GM18870 (cell line): ENCODE results near the gene CCSER1.
"Not testable (repeated sequence)": the region's sequence is repeated elsewhere in the genome, so short reads cannot be mapped to it uniquely, and the experiment has no call there.

Experiments used
- ATAC-seq: cut with Tn5 transposase; IDR thresholded peaks from one replicate; pipeline ENCODE4 v1.9.1; 2021; ENCODE audit warnings: moderate library complexity; ENCODE audit not compliant: unreplicated experiment

CCSER1 gene

DNA sequence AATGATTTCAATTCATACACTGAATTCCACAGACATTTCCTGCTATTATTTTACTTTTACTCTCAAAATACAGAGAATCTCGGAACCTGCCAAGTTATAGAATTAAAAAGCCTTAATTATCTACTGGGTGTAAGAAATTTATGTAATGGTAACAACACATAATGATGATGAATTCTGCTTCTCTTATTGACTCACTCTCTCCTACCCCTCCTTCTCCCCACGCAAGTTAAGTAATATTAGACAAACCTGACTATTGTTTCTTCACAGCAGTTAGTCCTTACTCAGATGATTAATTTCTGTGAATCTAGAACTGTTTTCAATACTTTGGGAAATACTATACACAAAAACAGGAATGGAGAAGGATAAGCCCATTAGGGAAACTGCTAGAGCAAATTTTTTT lies 762.0 kb downstream of the CCSER1 start:
- ATAC-seq = no peak

DNA sequence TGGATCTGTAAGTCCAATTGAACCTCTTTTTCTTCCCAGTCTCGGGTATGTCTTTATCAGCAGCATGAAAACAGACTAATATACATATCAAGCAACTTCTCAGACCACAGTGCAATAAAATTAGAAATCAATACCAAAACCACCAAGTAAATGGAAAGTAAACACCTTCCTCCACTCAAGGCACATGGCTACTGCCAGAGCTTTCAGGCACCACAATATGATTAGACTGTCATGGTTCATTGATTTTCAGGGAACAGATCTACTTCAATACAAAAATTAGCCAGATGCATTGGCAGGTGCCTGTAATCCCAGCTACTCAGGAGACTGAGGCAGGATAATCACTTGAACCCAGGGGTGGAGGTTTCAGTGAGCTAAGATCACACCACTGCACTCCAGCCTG lies 776.2 kb downstream of the CCSER1 start:
- not testable (repeated sequence) for ATAC-seq

DNA sequence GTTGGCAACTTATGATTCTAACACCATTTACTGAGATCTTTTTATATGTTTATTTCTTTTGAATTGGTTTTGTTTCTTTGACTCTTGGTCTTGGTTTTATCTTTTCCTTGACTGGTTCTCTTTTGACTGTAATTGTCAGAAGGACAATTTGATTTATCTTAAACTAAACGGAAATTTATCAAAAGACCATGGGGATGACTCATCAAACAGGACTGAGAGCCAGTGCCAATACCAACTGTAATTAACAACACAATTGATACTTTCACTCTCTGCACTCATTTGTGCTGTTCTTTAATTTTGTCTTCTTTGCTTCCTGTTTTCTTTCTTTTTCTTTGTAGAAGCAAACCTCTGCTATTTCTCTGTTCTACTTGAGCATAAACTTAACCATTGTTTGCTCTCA lies 776.8 kb downstream of the CCSER1 start:
- no peak for ATAC-seq

DNA sequence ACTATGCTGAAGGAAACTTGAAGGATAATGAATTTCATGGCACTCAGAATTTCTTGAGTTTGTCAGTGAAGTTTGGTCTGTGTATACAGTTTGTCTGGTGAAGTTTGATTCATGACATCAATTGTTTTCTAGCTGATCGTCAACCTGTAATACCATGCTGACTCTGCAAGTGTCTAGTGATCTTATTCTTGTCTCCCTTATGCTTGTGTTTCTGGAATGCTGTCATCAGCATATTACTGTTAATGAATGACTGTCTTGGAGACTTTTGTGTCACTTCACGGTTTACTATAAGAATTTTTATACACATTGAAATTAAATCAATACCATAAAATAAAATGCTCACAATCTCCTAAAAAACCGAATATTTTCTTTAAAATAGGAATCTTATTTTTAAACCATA lies 779.0 kb downstream of the CCSER1 start:
- ATAC-seq = no peak

DNA sequence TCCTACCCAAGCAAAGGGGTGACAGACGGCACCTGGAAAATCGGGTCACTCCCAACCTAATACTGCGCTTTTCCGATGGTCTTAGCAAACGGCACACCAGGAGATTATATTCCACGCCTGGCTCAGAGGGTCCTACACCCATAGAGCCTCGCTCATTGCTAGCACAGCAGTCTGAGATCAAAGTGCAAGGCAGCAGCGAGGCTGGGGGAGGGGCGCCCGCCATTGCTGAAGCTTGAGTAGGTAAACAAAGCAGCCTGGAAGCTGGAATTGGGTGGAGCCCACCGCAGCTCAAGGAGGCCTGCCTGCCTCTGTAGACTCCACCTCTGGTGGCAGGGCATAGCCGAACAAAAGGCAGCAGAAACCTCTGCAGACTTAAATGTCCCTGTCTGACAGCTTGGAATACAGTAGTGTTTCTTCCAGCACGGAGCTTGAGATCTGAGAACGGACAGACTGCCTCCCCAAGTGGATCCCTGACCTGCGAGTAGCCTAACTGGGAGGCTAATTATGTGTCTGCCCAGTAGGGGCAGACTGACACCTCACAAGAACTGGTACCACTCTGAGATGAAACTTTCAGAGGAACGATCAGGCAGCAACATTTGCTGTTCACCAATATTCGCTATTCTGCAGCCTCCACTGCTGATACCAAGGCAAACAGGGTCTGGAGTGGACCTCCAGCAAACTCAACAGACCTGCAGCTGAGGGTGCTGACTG lies 784.7 kb downstream of the CCSER1 start:
- ATAC-seq = not testable (repeated sequence)

DNA sequence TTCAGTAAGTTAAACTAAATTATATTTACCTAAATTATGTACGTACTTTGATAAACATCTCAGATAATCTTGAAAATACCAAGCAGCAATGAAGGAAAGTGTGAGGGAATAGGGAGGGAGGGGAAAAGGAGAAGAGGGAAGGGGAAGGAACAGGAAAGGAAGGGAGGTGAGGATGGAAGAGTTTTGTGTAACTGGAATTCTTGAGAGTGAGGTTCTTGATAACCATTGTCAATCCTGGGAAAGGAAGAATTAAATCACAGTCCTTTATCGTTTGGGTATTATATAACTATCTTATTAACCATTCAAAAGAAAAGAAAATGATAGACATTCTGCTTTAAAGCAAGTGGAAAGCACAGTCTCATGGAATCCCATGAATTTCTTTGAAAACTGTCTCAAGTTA lies 795.0 kb downstream of the CCSER1 start:
- no peak for ATAC-seq

DNA sequence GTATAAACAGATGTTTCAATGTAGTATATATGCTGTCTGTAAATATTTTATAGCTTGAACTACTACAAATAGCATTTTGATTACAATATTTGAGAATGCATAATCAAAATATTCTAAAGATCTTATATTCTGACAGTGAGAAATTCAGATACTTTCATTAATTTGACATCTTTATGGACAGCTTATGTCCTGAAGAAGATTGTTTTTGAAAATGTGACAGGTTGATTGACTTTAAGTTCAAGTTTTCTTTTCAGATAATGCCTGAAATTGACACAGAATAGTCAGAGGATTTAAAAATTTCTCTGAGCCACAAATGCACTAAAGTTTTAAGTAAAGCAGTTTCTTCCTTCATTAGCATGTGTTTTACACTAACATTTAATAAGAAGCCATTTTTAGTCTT lies 799.8 kb downstream of the CCSER1 start:
- no peak for ATAC-seq

DNA sequence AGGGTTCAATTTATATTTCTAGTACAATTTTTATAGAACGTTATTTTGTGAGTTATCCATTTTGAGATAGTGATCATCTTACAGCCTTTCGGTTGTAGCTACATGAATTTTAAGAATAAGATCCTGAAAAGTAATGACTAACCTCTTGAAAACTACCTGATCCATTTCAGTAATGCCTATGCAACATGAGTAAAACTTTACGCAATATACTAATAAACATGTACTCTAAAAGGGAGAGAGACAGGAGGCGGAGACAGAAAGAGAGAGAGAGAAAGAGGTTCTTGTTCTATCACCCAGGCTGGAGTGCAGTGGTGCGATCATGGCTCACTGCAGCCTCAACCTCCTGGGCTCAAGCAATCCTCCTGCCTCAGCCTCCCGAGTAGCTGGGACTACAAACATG lies 816.1 kb downstream of the CCSER1 start:
- ATAC-seq = no peak

DNA sequence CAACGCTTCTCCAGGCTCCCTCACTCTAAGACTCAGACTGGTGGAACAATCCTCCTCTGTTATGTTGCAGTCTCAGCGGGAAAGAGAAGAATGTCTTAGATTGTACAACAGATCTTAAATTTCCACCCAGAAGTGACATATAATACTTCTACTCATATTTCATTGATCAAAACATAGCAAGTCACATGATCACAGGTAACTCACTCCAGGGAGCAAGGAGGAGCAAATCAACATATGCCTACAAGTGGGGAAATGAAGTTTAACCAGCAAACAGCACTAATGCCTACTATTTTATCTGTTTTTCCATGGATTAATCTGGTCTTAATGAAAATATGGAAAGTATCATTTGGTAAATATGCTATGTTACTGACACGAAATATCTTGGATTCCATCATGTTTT lies 819.8 kb downstream of the CCSER1 start:
- no peak for ATAC-seq

DNA sequence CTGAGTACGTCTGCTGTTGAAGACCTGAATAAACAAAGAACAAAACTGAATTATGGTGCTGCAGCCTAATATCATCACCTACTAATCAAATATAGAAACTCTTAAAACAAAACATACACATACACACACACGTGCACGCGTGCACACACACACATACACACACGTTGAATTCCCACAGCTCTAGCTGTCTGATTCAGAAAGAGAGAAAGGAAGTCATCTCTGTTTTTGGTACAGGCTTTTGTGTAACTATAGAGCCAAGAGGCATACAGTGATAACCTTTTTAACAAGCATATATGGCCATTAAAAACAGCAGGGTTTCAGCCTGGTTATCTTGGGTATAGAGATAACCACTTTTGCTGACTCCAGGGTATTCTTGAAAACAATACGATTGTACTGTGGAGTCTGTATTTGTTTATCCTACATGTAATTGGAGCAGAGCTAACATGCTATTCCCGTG lies 823.2 kb downstream of the CCSER1 start:
- no peak for ATAC-seq

DNA sequence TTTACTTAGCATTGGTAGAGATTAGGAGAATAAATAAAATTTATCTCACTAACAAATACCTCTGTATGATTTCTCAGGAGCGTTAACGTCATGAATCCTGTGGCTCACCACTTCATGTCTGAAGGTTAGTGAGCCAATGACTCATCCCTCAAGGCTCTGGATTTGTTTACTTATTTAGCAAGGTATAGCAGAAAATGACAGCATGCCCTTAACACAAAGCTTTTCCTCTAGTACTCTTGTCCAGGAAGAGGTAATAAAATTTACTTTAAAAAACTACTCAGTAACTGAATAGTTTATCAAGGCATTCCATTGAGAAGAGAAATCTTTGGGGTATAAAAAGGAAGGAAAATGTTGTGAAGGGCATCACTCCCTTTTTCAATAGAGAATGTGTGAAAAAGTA lies 823.8 kb downstream of the CCSER1 start:
- ATAC-seq = no peak

DNA sequence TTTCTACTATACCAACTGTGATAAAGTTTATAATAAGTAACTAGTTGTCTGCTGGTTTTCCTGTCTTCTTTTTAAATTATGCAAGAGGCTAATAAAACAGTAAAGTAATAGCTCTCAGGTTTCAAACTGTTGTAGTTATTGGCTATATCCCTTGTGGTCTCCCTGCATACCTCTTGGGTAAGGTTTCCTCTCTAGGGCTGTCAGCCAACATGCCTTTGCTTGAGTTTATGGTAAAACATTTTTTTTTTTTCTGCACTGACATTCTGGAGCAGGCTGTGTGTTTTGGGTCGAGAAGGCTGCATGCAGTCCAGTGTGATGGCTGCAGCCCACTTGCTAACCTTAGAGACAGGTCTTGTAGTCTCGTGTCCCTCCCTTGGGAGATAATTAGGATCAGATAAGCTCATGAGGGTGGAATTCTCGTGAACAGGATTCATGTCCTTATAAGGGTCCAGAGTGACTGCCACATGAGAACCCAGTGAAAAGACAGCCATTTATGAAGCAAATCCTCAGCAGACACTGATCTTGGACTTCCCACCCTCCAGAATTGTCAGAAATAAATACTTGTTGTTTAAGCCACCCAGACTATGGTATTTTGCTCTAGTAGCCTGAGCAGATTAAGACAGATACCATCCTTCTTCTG lies 831.2 kb downstream of the CCSER1 start:
- no peak for ATAC-seq

DNA sequence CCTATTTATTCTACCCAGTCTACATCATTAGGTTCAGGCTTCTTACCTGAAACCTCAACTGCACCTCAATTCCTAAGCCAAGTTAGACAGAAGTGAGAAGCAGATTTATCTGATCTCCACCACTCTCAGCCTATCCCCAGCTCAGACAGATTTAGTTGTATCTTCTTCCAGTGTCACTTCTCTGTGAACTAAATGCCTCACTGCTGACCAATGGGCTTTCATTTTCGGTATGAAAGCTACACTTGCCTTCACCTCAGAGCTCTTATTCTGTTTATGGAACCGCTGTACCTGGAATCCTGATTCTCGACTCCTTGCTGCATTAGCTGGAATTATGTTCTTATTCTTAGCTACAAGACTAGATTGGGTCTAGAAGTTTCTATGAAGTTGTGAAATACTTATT lies 833.2 kb downstream of the CCSER1 start:
- ATAC-seq = no peak

DNA sequence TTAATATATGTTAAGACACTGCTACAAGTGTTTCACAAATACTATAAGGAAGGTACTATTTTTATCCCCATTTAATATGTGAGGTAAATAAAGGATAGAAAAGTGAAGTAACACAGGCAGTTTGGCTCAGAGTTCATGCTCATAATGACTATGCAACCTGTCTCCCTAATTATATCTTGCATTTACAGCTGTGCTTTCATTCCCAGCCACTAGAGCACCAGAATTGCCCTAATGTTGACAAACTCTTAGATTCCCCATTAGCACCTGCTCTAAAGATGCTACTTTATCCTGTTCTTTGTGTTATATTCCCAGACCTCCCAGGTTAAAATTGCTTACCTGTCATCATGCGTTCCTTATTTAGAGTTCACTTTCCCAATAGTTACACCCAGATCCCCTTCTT lies 833.6 kb downstream of the CCSER1 start:
- no peak for ATAC-seq

DNA sequence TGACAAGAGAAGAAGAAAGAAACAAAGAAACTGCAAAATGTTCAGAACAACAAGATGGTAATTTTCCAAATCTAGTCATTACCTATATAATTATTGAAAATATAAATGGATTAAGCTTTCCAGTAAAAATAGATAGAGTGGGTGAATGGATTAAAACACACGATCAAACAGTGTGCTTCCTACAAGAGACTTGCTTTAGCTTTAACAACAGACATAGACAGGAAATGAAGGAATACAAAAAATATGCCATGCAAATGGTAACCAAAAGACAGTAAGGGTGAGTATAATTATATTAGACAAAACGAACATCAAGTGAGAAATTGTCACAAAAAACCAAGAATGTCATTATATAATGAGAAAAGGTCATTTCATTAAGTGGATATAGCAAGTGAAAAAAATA lies 842.8 kb downstream of the CCSER1 start:
- ATAC-seq = no peak

DNA sequence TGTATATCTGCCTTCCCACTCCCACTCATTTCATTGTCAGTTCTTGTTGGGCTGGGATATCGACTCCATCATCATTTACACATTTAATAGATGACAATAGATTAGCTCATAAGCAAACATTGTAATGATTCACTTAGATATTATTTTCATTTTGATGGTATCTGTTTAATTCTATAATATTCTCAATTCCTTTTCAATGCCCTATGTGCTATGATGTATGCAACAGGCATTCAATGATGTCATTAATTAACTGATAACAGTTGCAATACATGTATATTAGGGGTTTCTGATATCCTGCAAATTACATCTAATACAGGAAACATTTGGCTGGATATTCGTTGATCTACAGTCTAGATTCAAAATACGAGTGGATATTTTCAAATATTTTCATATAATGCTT lies 850.5 kb downstream of the CCSER1 start:
- ATAC-seq = no peak

DNA sequence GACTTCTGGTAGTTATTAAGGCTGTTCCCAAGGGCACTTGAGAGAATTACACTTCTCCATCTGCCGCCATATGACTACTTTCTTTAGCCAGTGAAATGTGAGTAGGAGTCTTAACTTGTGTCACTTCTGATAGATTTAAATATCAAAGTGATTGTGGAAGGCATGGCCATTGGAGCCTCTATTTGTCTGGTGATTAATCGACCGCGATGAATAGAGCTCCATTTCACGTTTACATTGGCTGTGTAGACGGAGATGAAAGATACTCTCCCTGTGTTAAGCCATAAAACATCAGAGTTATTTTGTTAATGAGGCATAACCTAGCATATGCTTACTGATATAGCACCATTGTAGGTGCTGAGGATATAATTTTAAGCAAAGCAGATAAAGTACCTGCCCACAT lies 852.4 kb downstream of the CCSER1 start:
- no peak for ATAC-seq

DNA sequence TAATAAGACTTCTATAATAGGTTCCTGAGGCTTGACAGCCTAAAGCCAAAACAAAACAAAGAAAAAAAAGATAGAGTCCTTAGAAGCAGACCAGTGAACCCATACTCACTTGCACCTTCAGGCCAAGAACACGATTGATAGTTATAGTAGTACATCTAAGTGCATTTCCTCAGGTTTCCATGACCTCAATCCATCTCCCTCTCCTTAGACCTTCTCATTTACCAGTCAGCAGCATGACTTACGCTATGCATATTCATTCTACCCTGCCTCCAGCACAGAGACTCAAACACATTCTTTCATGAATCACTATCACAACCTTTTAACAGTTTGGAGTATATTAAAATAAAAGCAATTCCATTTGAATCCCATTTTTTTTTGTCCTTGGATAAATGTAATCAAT lies 855.6 kb downstream of the CCSER1 start:
- ATAC-seq = no peak

DNA sequence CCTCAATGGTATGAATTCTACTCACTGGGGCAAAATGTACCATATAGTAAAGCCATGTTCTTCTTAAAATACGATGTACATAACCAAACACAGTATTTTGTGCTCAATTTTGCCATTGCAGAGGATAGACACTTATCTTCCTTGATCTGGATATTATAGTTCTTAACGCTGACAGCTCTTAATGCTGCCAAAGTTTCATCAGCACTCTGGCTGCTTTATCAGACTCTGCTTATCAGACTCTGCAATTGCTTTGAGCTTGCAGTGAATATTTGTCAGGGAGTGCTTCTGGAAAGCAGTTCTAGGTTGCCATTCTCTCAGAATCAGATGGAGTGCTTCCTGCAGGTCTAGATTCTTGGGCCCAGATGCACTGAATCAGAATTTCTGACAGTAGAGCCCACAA lies 863.1 kb downstream of the CCSER1 start:
- no peak for ATAC-seq

DNA sequence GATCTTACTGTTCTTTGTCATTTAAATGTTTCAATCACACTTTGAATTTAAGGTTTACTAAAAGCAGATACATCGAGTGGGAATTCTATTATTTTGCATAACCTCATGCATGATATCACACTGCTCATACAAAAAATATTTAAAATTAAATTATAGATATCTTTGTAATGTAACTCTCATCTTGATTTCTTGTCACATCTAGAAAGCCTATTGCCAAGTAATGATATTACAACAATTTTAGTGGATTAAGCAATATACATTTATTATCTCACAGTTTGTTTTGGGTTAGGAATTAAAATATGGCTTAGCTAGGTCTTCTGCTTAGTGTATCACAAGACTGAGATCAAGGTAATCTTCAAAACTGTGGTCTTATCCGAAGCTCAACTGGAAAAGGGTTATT lies 865.0 kb downstream of the CCSER1 start:
- ATAC-seq = no peak

DNA sequence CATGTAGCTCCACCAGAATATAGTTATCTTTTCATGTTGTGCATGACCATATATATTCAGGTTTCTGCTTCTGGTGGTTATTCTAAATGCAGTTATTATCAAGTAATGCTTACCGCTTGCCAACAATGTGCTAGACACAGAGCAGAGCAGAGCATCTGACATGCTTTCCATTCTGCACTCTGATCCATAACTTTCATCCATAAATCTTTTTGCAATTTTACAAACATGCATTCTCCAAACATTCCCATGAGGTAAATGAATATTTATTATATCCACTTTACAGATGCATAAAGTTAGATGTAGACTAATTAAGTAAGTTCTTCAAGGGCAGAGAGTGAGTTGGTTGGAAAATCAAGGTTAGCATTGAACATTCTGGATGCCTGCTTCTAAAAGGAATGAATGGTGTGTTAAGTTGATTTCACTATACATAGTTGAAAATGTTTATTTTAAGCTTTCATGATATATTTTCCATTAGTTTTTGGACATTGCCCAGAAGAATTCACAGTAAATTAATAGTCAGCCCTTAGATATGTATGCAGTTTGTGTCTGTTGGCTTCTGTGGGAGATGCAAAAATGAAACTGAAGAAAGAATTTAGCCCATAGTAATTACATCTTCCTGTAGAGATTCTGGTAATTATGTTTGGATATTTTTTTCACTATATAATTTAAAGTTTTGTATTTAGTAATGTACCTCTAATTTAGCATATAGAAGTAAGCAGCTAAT lies 867.8 kb downstream of the CCSER1 start:
- no peak for ATAC-seq

DNA sequence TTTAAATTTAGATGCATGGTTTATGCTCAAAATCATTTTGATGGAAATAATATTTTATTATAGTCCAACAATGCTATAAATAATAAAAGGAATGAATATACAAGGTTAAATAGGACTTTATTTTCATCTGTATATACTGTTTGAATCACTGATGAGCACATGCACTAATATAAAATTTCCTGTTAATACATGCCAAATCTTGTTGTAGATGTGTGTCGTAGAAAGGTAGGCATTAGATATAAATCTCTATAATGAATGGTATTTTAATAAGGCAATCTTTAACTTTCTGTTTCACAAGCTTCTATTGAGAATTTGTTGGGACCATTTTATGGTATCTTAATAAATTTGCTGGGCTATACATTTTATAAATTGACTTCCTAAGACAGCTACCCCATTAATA lies 868.8 kb downstream of the CCSER1 start:
- no peak for ATAC-seq
